Endothelial cell (in vitro differentiated cells): ENCODE measurements around the gene CCDC6. TPM values are rescaled to one million over a fixed set of nuclear protein-coding genes. Genes with fewer than 3 reads are reported as not detected.

Experiments
- DNase-seq: peaks from one replicate; pipeline ENCODE4 v3.0.0; 2021; ENCODE audit warnings: low spot score
- H3K27ac Mint-ChIP-seq: one replicate; pipeline ENCODE4 v1.8.0; 2021; ENCODE audit warnings: mixed read lengths, inconsistent platforms; ENCODE audit not compliant: unreplicated experiment
- H3K27me3 Mint-ChIP-seq: one replicate; pipeline ENCODE4 v1.8.0; 2021; ENCODE audit warnings: mild to moderate bottlenecking, moderate library complexity, mixed read lengths, inconsistent platforms; ENCODE audit not compliant: unreplicated experiment
- H3K36me3 Mint-ChIP-seq: one replicate; pipeline ENCODE4 v1.8.0; 2021; ENCODE audit warnings: mild to moderate bottlenecking, low read depth, mixed read lengths, inconsistent platforms; ENCODE audit not compliant: unreplicated experiment
- H3K4me1 Mint-ChIP-seq: one replicate; pipeline ENCODE4 v1.8.0; 2021; ENCODE audit warnings: mild to moderate bottlenecking, mixed read lengths, inconsistent platforms; ENCODE audit not compliant: unreplicated experiment
- H3K4me3 Mint-ChIP-seq: one replicate; pipeline ENCODE4 v1.8.0; 2021; ENCODE audit warnings: mild to moderate bottlenecking, mixed read lengths, inconsistent platforms; ENCODE audit not compliant: unreplicated experiment
- H3K9me3 Mint-ChIP-seq: one replicate; pipeline ENCODE4 v1.8.0; 2021; ENCODE audit warnings: mixed read lengths, inconsistent platforms; ENCODE audit not compliant: unreplicated experiment
- total RNA-seq: library from RNA; stranded (reverse); fragmentation: NEBNext Ultra II Directional; extraction: Animal tissue kit (Norgen Biotek cat#: 25700); gene quantifications from one replicate; pipeline ENCODE4 v1.2.1, GENCODE V29; 2021; ENCODE audit not compliant: unreplicated experiment
- TF ChIP-seq, protein P1 (sequence below): fragments of 200-600 bp; sonication (generic); IDR thresholded peaks from one replicate; pipeline ENCODE4 v1.5.0; 2021; ENCODE audit warnings: antibody characterized with exemption; ENCODE audit not compliant: unreplicated experiment

The CCDC6 gene
- total RNA-seq, 1 donor from 2014 or later, result 27.7 TPM

DNA sequence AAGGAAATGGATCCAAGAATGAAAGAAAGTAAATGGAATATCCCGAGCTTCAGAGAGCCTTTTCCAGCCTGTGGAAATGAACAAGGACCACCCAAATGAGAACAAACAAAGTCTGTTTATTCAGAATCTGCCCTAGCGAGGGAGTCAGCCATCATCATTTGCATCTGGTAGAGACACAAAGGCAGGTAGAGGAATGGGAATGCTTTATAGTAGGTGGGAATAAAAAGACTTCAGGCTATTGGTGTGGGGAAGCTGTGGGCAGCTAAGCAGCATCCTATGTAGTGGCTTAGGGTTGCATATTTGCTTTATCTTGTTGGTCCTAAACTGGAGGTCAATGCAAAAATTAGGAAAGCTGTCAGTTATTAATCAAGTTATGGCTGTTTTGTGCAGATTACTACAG lies 143.9 kb downstream of the CCDC6 start:
- Mint-ChIP-seq H3K27me3 (peaks cover 6% of the 10 kb centered on the region), H3K4me1 (peaks cover 2% of the 10 kb centered on the region), H3K27ac (no peak overlapping the region), H3K9me3 (no peaks in the 10 kb centered on the region), H3K36me3 (no peaks in the 10 kb centered on the region), H3K4me3 (no peak overlapping the region)
- DNase-seq, result no peak
- TF ChIP-seq, protein P1, sequence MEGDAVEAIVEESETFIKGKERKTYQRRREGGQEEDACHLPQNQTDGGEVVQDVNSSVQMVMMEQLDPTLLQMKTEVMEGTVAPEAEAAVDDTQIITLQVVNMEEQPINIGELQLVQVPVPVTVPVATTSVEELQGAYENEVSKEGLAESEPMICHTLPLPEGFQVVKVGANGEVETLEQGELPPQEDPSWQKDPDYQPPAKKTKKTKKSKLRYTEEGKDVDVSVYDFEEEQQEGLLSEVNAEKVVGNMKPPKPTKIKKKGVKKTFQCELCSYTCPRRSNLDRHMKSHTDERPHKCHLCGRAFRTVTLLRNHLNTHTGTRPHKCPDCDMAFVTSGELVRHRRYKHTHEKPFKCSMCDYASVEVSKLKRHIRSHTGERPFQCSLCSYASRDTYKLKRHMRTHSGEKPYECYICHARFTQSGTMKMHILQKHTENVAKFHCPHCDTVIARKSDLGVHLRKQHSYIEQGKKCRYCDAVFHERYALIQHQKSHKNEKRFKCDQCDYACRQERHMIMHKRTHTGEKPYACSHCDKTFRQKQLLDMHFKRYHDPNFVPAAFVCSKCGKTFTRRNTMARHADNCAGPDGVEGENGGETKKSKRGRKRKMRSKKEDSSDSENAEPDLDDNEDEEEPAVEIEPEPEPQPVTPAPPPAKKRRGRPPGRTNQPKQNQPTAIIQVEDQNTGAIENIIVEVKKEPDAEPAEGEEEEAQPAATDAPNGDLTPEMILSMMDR, result no peak

DNA sequence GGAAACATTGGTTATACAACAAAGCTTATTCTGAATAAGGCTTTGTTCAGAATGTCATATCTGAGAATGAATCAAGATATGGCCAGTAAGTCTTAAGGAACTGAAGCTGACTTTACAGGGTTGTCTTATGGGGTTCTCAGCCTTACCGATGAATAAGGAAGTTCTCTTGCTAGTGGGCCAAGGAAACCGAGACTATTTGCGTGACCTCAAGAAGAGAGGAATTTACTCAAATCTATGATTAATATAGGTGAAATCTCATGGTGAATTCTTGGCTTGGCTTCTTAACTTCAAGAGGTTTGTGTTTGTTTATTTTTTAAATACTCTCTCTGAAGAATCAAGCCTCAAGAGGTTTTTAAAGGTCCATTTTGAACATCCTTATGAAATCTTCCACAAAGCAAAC lies 148.4 kb downstream of the CCDC6 start:
- no peak overlapping the region for H3K4me3 Mint-ChIP-seq
- H3K4me1 Mint-ChIP-seq, result peaks cover 2% of the 10 kb centered on the region
- DNase-seq, result no peak
- no peak overlapping the region for H3K27ac Mint-ChIP-seq
- no peaks in the 10 kb centered on the region for H3K36me3 Mint-ChIP-seq
- H3K27me3 Mint-ChIP-seq, result no peaks in the 10 kb centered on the region
- TF ChIP-seq, protein P1, result no peak
- H3K9me3 Mint-ChIP-seq, result no peaks in the 10 kb centered on the region

DNA sequence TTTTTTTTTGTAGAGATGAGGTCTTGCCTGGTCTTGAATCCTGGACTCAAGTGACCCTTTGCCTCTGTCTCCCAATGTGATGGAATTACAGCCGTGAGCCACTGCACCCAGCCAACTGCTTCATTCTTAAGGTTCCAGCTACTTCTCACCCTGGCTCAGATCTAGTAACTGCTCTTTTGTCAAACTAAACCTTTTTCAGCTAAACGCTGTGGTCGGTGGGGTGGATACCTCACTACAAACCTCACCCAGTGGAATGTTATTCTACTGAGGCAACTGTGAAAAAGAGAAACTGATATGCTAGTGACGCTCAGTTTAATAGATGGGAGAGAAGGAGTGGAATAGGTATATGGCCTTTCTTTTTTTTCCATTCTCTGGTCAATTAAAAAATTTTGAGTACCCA lies 151.4 kb downstream of the CCDC6 start:
- DNase-seq, result no peak
- Mint-ChIP-seq H3K9me3 (no peaks in the 10 kb centered on the region), H3K27me3 (peaks cover 1% of the 10 kb centered on the region), H3K4me1 (no peaks in the 10 kb centered on the region), H3K36me3 (no peaks in the 10 kb centered on the region), H3K27ac (no peak overlapping the region), H3K4me3 (no peak overlapping the region)
- TF ChIP-seq, protein P1, result no peak

DNA sequence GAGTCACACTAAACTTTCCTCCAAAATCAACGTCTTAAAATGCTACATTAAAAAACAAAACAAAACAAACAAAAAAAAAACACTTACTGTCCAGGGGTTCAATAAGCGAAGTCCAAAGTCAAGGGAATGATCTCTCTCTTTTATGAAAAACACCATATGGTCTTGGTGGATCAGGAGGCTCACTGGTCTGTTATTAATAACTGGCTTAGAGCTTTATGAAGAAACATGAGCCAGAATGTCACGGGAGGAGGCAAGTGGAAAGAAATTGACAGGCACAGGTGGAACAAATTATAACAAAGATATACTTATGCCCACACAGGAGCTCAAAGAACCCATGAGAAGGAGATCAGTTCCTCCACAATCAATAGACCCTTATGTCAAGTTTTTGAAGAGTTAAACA lies 153.1 kb downstream of the CCDC6 start, which contains the start of gene MRLN:
MRLN (minus strand) TSS at position 189 of the 400 bp plus-strand sequence.
- Mint-ChIP-seq H3K27me3 (peaks cover 1% of the 10 kb centered on the region), H3K27ac (no peak within 1 kb of the TSS), H3K36me3 (no peaks in the 10 kb centered on the region), H3K9me3 (no peaks in the 10 kb centered on the region), H3K4me3 (no peak within 1 kb of the TSS), H3K4me1 (no peaks in the 10 kb centered on the region)
- TF ChIP-seq, protein P1, result no peak
- no peak for DNase-seq

DNA sequence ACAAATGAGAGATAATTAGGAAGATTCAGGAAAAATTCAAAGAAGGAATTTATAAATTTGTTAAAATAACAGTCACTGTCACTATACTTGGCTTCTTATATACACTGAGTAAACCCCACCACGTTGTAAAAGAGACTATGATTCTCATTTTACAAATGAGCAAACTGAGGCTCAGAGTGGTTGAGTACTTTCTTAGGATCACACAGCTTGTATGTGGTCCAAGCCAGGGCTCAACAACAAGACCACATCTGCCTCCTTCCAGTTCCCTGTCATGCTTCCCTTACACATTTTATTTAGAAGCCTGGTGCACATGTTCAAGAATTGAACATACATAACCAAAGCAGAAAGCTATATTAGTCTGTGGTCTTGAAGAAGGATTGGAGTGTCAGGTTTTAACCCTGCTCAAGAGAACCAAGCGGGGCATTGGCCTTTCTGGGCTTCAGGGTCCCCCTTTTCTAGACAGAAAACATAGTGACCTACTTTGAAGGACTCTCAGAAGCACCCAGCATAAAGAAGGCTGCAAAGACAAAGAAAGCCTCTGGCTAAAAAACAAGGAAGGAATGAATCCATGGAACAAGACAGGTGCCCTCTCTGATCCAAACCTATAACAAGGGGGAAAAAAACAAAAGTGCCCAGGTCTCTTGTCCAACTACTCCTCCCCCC lies 153.9 kb downstream of the CCDC6 start:
- TF ChIP-seq, protein P1, result no peak
- H3K4me3 Mint-ChIP-seq, result no peak overlapping the region
- H3K9me3 Mint-ChIP-seq, result no peaks in the 10 kb centered on the region
- H3K4me1 Mint-ChIP-seq, result no peaks in the 10 kb centered on the region
- peaks cover 1% of the 10 kb centered on the region for H3K27me3 Mint-ChIP-seq
- DNase-seq, result no peak
- no peak overlapping the region for H3K27ac Mint-ChIP-seq
- no peaks in the 10 kb centered on the region for H3K36me3 Mint-ChIP-seq
